Amniotic epithelial cell (primary cell): ENCODE measurements around the gene KLF1.
"Not testable (repeated sequence)": the region's sequence is repeated elsewhere in the genome, so short reads cannot be mapped to it uniquely, and the experiment has no call there.

Experiments used
- DNase-seq: peaks from one replicate; pipeline ENCODE4 v3.0.0-alpha.2; 2010; ENCODE audit warnings: low read depth

Gene KLF1

DNA sequence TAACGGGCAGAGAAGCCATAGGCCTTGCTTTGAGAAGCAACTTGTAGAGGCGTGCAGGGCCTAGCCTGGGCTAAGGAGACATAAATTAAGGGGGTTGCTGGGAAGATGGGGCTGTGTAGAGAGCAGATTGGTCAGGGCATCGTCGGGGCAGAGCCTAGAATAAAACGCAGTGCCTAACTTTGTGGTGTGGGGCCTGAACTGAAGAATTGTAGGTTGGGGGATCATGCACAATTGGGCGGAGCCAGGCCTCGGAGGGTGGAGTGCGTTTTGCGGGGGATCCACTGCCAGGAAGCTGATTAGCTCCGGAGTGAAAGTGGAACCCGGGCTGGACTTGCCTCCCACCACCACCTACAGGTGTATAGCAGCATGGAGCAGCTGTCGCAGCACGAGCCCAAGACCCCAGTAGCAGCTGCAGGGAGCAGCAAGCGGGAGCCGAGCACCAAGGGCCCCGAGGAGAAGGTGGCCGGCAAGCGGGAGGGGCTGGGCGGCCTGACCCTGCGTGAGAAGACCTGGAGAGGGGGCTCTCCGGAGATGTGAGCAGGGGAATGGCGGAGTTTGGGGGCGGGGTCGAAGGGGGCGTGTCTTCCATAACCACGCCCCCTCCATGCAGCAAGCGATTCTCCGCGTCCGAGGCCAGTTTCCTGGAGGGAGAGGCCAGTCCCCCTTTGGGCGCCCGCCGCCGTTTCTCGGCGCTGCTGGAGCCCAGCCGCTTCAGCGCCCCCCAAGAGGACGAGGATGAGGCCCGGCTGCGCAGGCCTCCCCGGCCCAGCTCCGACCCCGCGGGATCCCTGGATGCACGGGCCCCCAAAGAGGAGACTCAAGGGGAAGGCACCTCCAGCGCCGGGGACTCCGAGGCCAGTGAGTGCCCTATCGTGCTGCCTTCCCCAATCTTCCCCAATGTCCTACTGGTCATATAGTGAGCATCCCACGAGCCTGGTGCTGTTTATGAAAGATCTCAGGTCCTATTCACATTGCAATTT is 19.6 kb downstream of the KLF1 start:
- peak; percentile 39 for DNase-seq

DNA sequence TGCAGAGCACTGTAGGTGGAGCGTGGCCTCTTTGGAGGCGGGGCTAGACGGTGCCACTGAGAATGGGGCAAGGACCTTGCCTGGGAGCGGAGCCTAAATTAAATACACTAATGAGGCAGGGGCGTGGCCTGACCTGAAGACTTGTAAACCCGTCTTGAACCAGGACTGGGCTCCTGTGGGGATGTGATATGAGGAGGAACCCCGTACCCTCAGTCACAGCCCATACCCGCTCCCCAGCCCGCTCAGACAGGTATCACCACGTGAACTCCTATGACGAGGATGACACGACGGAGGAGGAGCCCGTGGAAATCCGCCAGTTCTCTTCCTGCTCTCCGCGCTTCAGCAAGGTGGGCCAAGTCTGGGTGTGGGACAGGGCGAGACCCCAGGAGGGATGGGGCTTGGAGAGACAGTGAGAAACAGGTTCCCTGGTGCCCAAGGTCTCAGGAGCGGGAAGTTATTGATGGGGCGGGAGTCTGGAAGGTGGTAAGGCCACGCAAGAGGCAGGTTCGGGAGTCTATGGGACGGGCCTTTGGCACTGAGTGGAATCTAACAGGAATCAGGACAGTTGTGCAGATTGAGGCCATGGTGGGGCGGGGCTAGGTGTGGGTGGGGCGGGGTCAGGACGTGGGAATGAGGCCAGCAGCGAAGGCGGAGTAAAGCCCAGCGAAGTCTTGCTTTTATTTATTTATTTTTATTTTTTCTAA is 20.4 kb downstream of the KLF1 start:
- DNase-seq, result no peak

DNA sequence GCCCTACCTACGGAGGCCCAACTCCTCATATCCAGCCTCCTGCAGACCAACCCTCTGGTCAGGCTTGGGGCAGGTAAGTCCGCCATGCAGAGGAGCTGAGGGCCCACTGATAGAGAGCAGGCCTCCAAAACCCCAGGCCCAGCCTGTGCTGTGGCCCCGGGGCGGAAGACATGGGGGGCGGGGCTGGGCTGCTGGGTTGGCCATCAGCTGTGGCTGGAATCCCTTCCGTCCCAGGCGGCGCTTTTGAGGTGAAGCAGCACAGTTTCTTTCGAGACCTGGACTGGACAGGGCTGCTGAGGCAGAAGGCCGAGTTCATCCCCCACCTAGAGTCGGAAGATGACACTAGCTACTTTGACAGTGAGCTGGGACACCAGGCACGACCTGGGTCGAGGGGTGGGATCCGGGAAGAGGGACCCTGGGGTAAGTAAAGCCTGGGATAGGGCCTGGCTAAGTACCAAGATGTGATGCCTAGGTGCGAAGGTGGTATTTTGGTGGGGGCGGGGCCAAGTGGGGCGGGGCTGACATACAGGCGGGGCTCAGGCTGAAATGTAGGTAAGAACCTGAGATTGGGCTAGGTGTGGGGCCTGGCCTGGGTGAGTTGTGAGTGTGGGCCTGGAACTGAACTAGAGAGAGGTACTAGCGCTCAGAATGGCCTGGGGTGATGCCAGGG is 21.1 kb downstream of the KLF1 start:
- no peak for DNase-seq

- DNase-seq, result no peak
Measured at GRCh38 chr19:12864721-12865715, 22.0 kb downstream of the KLF1 start.

DNA sequence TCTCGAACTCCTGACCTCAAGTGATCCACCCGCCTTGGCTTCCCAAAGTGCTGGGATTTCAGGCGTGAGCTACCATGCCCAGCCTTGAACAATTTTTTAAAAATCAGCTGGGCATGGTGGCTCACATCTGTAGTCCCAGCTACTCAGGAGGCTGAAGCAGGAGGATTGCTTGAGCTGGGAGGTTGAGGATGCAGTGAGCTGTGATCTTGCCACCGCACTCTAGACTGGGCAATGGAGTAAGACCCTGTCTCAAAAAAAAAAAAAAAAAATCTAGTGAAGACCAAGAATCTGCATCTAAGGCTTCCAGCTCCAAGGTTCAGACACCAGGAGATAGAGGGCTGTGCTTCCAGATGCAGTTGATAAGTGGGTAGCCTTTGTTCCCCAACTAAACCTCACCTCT is 22.9 kb downstream of the KLF1 start:
- no peak for DNase-seq

- DNase-seq, result no peak
Measured at GRCh38 chr19:12859546-12859945, 27.5 kb downstream of the KLF1 start.

DNA sequence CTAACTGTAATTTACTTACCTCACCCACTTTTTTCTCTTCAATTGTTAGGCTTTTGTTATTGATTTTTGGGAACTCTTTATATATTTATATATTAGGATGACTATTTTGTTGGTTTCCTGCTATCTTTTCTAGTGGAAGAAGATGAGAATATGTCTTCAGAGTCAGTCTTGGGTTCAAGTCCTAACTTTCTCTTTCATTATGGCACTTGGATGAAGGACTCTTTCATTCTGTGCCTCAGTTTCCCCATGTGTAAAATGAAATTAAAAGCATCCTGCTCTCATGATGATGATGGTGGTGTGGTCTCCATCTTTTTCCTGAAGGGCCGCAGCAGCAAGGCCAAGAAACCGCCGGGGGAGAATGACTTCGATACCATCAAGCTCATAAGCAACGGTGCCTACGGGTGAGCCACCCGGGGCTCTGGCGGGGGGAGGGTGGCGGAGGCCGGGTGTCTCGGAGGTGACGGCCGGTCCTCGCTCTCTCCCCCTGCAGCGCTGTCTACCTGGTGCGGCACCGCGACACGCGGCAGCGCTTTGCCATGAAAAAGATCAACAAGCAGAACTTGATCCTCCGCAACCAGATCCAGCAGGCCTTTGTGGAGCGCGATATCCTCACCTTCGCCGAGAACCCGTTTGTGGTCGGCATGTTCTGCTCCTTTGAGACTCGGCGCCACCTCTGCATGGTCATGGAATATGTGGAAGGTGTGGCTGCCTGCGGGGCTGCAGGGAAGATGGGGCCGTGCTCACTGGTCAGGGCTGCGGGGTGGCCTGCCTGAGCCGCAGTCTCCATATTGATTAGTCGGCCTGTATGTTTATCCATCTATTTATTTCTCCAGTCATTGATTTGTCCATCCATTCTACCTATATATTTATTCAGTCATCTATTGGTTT is 28.7 kb downstream of the KLF1 start:
- DNase-seq, result no peak

GRCh38 chr19:12856653-12857052 is 30.3 kb downstream of the KLF1 start:
- no peak for DNase-seq

- peak; percentile 65 for DNase-seq
Measured at GRCh38 chr19:12847159-12848139, 39.6 kb downstream of the KLF1 start.

- DNase-seq, result not testable (repeated sequence)
Measured at GRCh38 chr19:12846613-12847012, 40.4 kb downstream of the KLF1 start.

DNA sequence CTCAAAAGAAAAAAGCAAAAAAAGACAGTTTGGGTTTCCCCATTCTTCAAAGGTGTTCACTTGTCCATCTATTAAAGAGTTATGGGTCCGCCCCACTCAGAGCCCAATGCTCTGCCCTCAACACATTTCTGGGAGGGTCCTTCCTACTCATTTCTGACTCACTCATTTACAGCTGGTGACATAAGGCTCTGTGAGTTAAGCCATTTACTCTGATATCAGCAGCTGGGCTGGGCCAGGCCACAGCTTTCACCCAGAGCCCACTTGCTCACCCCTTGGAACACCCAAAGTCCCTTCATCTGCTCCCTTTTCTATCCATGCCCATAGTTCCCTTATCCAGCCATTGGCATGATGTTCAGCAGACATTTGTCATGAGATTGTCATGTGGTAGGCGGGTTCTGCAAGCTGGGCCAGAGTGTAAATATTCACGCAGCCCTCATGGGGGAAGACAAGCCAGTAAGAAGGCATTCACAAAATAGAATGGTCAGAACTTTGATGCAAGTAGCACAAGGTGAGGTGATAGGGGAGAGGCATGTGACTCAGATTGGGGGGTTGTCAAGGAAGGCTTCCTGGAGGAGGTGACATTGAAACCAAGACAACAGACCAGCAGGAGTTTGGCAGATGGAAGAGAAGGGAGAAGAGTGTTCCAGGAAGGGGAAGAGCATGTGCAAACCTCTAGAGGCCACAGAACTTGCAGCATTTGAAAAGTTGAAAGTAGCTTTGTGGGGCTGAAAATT is 42.8 kb downstream of the KLF1 start:
- no peak for DNase-seq

DNA sequence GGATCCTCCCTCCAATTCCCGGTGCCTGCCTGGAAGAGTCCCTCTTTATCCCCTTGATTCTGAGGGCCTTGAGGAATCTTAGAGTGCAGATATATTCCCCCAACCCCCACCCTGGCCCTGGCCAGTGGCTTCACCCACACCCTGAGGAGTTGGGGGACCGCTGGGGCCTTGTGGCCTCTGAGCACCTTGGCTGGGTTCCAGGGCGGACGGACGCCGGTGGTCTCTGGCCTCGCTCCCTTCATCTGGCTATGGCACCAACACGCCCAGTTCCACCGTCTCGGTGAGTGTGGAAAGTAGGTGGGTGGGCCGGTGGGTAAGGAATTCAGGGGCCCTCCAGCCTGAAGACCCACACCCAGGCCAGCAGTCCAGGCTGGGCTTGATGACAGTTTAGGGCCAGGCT is 43.7 kb downstream of the KLF1 start:
- no peak for DNase-seq

DNA sequence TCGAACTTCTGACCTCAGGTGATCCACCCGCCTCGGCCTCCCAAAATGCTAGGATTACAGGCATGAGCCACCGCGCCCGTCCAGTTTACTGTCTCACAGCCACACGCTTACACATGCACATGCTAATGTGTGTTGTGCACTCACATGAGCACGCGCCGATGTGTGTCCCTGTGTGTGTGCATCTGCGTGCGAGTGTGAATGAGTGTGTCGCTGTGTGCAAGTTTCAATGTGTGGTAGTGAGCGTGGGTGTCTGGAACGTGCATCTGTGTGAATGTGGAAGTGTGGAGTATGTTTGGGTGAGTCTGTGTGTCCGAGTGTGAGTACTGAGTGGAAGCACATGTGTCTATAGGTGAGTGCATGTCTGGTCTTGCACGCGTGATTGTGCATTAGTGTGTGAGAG is 44.5 kb downstream of the KLF1 start:
- DNase-seq, result no peak

GRCh38 chr19:12841094-12841493 is 45.9 kb downstream of the KLF1 start:
- peak; percentile 27 for DNase-seq

DNA sequence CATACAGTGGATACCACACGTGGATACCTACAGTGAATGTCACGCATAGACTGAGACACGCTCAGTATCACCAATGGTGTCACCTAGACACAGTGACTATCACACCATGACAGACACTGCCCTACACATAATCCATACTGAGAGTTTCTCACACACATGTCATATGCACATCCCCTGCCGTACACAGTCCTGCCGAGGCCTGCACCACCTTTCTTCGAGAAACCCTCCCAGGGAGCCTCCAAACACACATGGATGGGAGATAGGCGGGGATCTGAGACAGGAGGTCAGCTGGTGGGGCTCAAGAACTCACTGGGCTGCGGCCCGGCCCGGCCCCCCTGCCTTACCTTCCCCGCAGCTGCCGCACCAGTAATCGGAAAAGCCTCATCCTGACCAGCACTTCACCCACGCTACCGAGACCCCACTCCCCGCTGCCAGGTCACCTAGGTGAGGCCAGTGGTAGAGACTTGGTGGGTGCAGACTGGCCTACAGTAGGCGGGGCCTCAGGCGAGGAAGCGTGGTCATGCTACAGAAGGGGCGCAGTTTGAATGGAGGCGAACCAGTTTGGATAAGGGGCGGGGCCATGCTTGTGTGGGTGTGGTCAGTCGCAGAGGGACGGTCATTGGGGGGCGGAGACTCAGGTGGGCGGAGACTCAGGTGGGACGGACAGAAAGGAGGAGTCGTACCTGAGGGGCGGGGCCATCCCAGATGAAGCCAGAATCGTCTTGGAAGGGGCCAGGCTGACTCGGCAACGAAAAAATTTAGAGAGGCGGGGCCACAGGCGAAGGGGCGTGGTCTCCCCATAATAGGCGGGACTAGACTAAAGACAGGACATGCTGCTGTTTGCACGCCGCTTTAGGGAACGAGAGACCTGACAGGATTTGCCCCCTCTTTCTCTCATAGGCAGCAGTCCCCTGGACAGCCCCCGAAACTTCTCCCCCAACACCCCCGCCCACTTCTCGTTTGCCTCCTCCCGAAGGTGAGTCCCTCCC is 46.6 kb downstream of the KLF1 start:
- DNase-seq, result peak; percentile 64

DNA sequence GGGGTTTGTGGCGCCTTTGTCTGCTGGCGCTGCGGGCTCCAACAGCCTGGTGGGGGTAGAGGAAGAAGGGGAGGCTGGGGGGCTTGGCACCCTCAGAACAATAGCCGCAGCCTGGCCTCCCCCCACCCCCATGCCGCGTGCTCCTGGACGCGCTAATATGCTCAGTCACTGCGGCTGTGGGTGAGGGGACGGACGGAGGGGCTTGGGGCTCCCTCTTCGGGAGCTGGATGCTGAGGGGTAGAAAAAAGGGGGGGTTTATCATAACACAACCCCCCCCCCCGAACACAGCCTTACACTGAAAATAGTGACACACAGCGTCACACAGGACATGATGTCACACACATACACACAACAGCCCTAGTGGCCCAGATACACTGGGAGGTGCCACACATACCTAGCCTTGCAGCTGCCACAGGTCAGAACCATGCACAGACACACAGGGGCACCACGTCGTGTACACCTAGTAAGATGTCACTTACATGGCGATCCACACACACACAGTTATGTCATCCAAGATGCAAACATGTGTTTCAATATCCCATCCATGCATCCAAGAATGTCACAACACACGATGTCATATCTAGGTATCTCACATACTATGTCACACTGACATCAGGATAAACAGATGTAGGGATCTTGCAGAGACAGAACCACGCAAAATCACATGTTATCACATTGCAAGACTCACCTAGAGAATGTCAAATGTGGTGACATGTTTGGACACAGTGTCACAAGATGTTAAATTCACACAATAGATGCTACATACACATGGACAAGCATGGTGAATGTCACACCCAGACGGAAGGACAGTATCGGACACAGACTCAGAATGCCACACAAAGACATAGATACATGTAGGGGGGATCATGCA is 47.9 kb downstream of the KLF1 start:
- no peak for DNase-seq
